ENCODE data around the gene RPL10A.

The RPL10A gene

GRCh38 chr6:35506536-35506935, 38.3 kb downstream of the RPL10A start:
- no peak overlapping the region for H3K4me3 ChIP-seq (ENCODE audit: low read depth, low read length)
- no peak for TF ChIP-seq CTCF (IDR thresholded peaks at IDR 0.05; ENCODE audit: low read depth, low read length)

GRCh38 chr6:35507221-35507620, 39.0 kb downstream of the RPL10A start:
- no peak for TF ChIP-seq CTCF (IDR thresholded peaks at IDR 0.05; ENCODE audit: low read depth, low read length)
- no peak overlapping the region for H3K4me3 ChIP-seq (ENCODE audit: low read depth, low read length)

- H3K4me3 ChIP-seq (ENCODE audit: low read depth, low read length): no peak overlapping the region
- TF ChIP-seq CTCF (IDR thresholded peaks at IDR 0.05; ENCODE audit: low read depth, low read length): no peak
Observed at GRCh38 chr6:35508027-35508426, 39.8 kb downstream of the RPL10A start.

- no peak for TF ChIP-seq CTCF (IDR thresholded peaks at IDR 0.05; ENCODE audit: low read depth, low read length)
- no peak overlapping the region for H3K4me3 ChIP-seq (ENCODE audit: low read depth, low read length)
Observed at GRCh38 chr6:35508542-35508941, 40.3 kb downstream of the RPL10A start.

GRCh38 chr6:35510916-35511561, 42.8 kb downstream of the RPL10A start:
- no peak for TF ChIP-seq CTCF (IDR thresholded peaks at IDR 0.05; ENCODE audit: low read depth, low read length)
- no peak overlapping the region for H3K4me3 ChIP-seq (ENCODE audit: low read depth, low read length)

GRCh38 chr6:35511562-35511941, 43.4 kb downstream of the RPL10A start:
- H3K4me3 ChIP-seq (ENCODE audit: low read depth, low read length): no peak overlapping the region

GRCh38 chr6:35512006-35512405, 43.8 kb downstream of the RPL10A start:
- H3K4me3 ChIP-seq (ENCODE audit: low read depth, low read length): no peak overlapping the region
- TF ChIP-seq CTCF (IDR thresholded peaks at IDR 0.05; ENCODE audit: low read depth, low read length): no peak

More at GRCh38 chr6:35511562-35511941, 43.4 kb downstream of the RPL10A start:
- no peak for TF ChIP-seq CTCF (IDR thresholded peaks at IDR 0.05; ENCODE audit: low read depth, low read length)
